ENCODE data around the gene CDYL2.

Gene CDYL2

GRCh38 chr16:80702696-80703095 is 101.7 kb downstream of the CDYL2 start:
- H2BK5ac ChIP-seq (ENCODE audit: low read length) = no peak overlapping the region
- H3K23ac ChIP-seq (ENCODE audit: low read depth, low read length, poor library complexity) = no peak overlapping the region
- H3K4me3 ChIP-seq (ENCODE audit: low read length in 2 of 2) = no peak overlapping the region
- no peak overlapping the region for H4K91ac ChIP-seq (ENCODE audit: low read depth, low read length, poor library complexity)
- H2BK12ac ChIP-seq (ENCODE audit: low read length) = no peak overlapping the region
- H3K4ac ChIP-seq (ENCODE audit: low read length) = no peak overlapping the region
- no peaks in the 10 kb centered on the region for H3K79me1 ChIP-seq (ENCODE audit: low read depth, low read length)
- no peak overlapping the region for H2BK15ac ChIP-seq (ENCODE audit: low read length)
- H3K4me1 ChIP-seq (ENCODE audit: control insufficient read depth in 2 of 2, insufficient read depth in 1 of 2, low read depth in 1 of 2, low read length in 2 of 2) = no peaks in the 10 kb centered on the region
- no peaks in the 10 kb centered on the region for H3K36me3 ChIP-seq (replicated peaks in 1 of 2; ENCODE audit: control insufficient read depth in 2 of 2, insufficient read depth in 2 of 2, low read length in 2 of 2)
- H2AFZ ChIP-seq (ENCODE audit: low read length) = no peak overlapping the region
- H4K8ac ChIP-seq (ENCODE audit: low read depth, low read length) = no peak overlapping the region
- H3K4me2 ChIP-seq (ENCODE audit: insufficient read depth, low read length, poor library complexity, severe bottlenecking) = no peak overlapping the region
- no peak overlapping the region for H2BK120ac ChIP-seq (ENCODE audit: low read depth, low read length)
- DNase-seq (ENCODE audit: low spot score) = no peak
- WGBS, 2 donors (ENCODE audit: extremely low coverage in 2 of 2, insufficient read length in 2 of 2, insufficient replicate concordance in 1 of 2) = no CpG with 5 or more reads among the region's 3 CpGs
- H3K14ac ChIP-seq (ENCODE audit: low read length) = no peak overlapping the region
- H3K9me3 ChIP-seq (replicated peaks in 1 of 2; ENCODE audit: control insufficient read depth in 2 of 2, insufficient read depth in 1 of 2, low read depth in 1 of 2, low read length in 2 of 2) = no peaks in the 10 kb centered on the region
- no peaks in the 10 kb centered on the region for H3K27me3 ChIP-seq (ENCODE audit: control insufficient read depth in 3 of 3, insufficient read depth in 3 of 3, low read depth in 1 of 3, low read length in 3 of 3)
- no peak overlapping the region for H3K9ac ChIP-seq (ENCODE audit: low read depth, low read length, poor library complexity)
- H2AK5ac ChIP-seq (ENCODE audit: low read depth, low read length) = no peak overlapping the region
- H3K27ac ChIP-seq (replicated peaks; ENCODE audit: low read length) = no peak overlapping the region
- H3K18ac ChIP-seq (ENCODE audit: low read length) = no peak overlapping the region

GRCh38 chr16:80700558-80700957 is 103.8 kb downstream of the CDYL2 start:
- Histone ChIP-seq H3K9me3 (replicated peaks in 1 of 2; ENCODE audit: control insufficient read depth in 2 of 2, insufficient read depth in 1 of 2, low read depth in 1 of 2, low read length in 2 of 2) (no peaks in the 10 kb centered on the region), H3K27me3 (ENCODE audit: control insufficient read depth in 3 of 3, insufficient read depth in 3 of 3, low read depth in 1 of 3, low read length in 3 of 3) (no peaks in the 10 kb centered on the region), H3K23ac (ENCODE audit: low read depth, low read length, poor library complexity) (no peak overlapping the region), H2AFZ (ENCODE audit: low read length) (no peak overlapping the region), H3K18ac (ENCODE audit: low read length) (no peak overlapping the region), H3K4me2 (ENCODE audit: insufficient read depth, low read length, poor library complexity, severe bottlenecking) (no peak overlapping the region), H3K14ac (ENCODE audit: low read length) (no peak overlapping the region), H2BK12ac (ENCODE audit: low read length) (no peak overlapping the region), H2BK120ac (ENCODE audit: low read depth, low read length) (no peak overlapping the region), H2AK5ac (ENCODE audit: low read depth, low read length) (no peak overlapping the region), H3K79me1 (ENCODE audit: low read depth, low read length) (no peaks in the 10 kb centered on the region), H3K4me1 (ENCODE audit: control insufficient read depth in 2 of 2, insufficient read depth in 1 of 2, low read depth in 1 of 2, low read length in 2 of 2) (no peaks in the 10 kb centered on the region), H3K4me3 (ENCODE audit: low read length in 2 of 2) (no peak overlapping the region), H3K36me3 (replicated peaks in 1 of 2; ENCODE audit: control insufficient read depth in 2 of 2, insufficient read depth in 2 of 2, low read length in 2 of 2) (no peaks in the 10 kb centered on the region), H2BK15ac (ENCODE audit: low read length) (no peak overlapping the region), H3K9ac (ENCODE audit: low read depth, low read length, poor library complexity) (no peak overlapping the region), H3K4ac (ENCODE audit: low read length) (no peak overlapping the region), H4K91ac (ENCODE audit: low read depth, low read length, poor library complexity) (no peak overlapping the region), H3K27ac (replicated peaks; ENCODE audit: low read length) (no peak overlapping the region), H2BK5ac (ENCODE audit: low read length) (no peak overlapping the region), H4K8ac (ENCODE audit: low read depth, low read length) (no peak overlapping the region)
- WGBS, 2 donors (ENCODE audit: extremely low coverage in 2 of 2, insufficient read length in 2 of 2, insufficient replicate concordance in 1 of 2) = no CpG with 5 or more reads among the region's 4 CpGs
- DNase-seq (ENCODE audit: low spot score) = no peak

DNA sequence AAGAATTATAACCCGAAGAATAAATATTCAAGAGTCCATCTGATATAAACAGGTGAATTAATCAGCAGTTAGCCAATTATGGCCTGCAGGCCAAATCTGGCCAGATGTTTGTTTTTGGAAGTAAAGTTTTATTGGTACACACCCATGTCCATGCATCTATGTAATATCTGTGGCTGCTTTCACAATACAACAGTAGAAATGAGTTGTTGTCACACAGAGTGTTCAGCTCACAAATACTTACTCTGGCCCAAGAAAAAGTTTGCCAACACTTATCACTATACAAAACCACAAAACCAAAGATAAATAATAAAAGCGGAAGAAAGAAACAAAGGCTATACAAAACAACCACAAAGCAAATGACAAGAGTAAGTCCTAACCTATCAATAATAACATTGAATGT is 109.4 kb downstream of the CDYL2 start:
- DNase-seq (ENCODE audit: low spot score) = no peak

GRCh38 chr16:80693553-80693952 is 110.8 kb downstream of the CDYL2 start:
- no peaks in the 10 kb centered on the region for H3K27me3 ChIP-seq (ENCODE audit: control insufficient read depth in 3 of 3, insufficient read depth in 3 of 3, low read depth in 1 of 3, low read length in 3 of 3)
- no peak for DNase-seq (ENCODE audit: low spot score)
- H4K91ac ChIP-seq (ENCODE audit: low read depth, low read length, poor library complexity) = no peak overlapping the region
- no peak overlapping the region for H3K4ac ChIP-seq (ENCODE audit: low read length)
- no peak overlapping the region for H3K23ac ChIP-seq (ENCODE audit: low read depth, low read length, poor library complexity)
- H3K4me3 ChIP-seq (ENCODE audit: low read length in 2 of 2) = no peak overlapping the region
- no CpG with 5 or more reads among the region's 4 CpGs for WGBS, 2 donors (ENCODE audit: extremely low coverage in 2 of 2, insufficient read length in 2 of 2, insufficient replicate concordance in 1 of 2)
- H3K4me2 ChIP-seq (ENCODE audit: insufficient read depth, low read length, poor library complexity, severe bottlenecking) = no peak overlapping the region
- peaks cover 0 to 2% of the 10 kb centered on the region in 2 donors for H3K36me3 ChIP-seq (replicated peaks in 1 of 2; ENCODE audit: control insufficient read depth in 2 of 2, insufficient read depth in 2 of 2, low read length in 2 of 2)
- no peak overlapping the region for H2BK120ac ChIP-seq (ENCODE audit: low read depth, low read length)
- H3K9ac ChIP-seq (ENCODE audit: low read depth, low read length, poor library complexity) = no peak overlapping the region
- H3K9me3 ChIP-seq (replicated peaks in 1 of 2; ENCODE audit: control insufficient read depth in 2 of 2, insufficient read depth in 1 of 2, low read depth in 1 of 2, low read length in 2 of 2) = no peaks in the 10 kb centered on the region
- no peaks in the 10 kb centered on the region for H3K79me1 ChIP-seq (ENCODE audit: low read depth, low read length)
- no peaks in the 10 kb centered on the region for H3K4me1 ChIP-seq (ENCODE audit: control insufficient read depth in 2 of 2, insufficient read depth in 1 of 2, low read depth in 1 of 2, low read length in 2 of 2)
- no peak overlapping the region for H4K8ac ChIP-seq (ENCODE audit: low read depth, low read length)
- H3K27ac ChIP-seq (replicated peaks; ENCODE audit: low read length) = no peak overlapping the region
- no peak overlapping the region for H3K14ac ChIP-seq (ENCODE audit: low read length)
- H2BK12ac ChIP-seq (ENCODE audit: low read length) = no peak overlapping the region
- H2AK5ac ChIP-seq (ENCODE audit: low read depth, low read length) = no peak overlapping the region
- H2BK15ac ChIP-seq (ENCODE audit: low read length) = no peak overlapping the region
- H2BK5ac ChIP-seq (ENCODE audit: low read length) = no peak overlapping the region
- no peak overlapping the region for H2AFZ ChIP-seq (ENCODE audit: low read length)
- no peak overlapping the region for H3K18ac ChIP-seq (ENCODE audit: low read length)

More for the DNA sequence above, 109.4 kb downstream of the CDYL2 start:
- H3K27me3 ChIP-seq (ENCODE audit: control insufficient read depth in 3 of 3, insufficient read depth in 3 of 3, low read depth in 1 of 3, low read length in 3 of 3) = no peaks in the 10 kb centered on the region
- no peak overlapping the region for H3K4me2 ChIP-seq (ENCODE audit: insufficient read depth, low read length, poor library complexity, severe bottlenecking)
- H2BK15ac ChIP-seq (ENCODE audit: low read length) = no peak overlapping the region
- no peak overlapping the region for H3K23ac ChIP-seq (ENCODE audit: low read depth, low read length, poor library complexity)
- H3K18ac ChIP-seq (ENCODE audit: low read length) = no peak overlapping the region
- no peaks in the 10 kb centered on the region for H3K4me1 ChIP-seq (ENCODE audit: control insufficient read depth in 2 of 2, insufficient read depth in 1 of 2, low read depth in 1 of 2, low read length in 2 of 2)
- H2BK120ac ChIP-seq (ENCODE audit: low read depth, low read length) = no peak overlapping the region
- no peak overlapping the region for H2AFZ ChIP-seq (ENCODE audit: low read length)
- no peaks in the 10 kb centered on the region for H3K79me1 ChIP-seq (ENCODE audit: low read depth, low read length)
- H2BK12ac ChIP-seq (ENCODE audit: low read length) = no peak overlapping the region
- no peak overlapping the region for H4K8ac ChIP-seq (ENCODE audit: low read depth, low read length)
- H3K27ac ChIP-seq (replicated peaks; ENCODE audit: low read length) = no peak overlapping the region
- no peak overlapping the region for H2BK5ac ChIP-seq (ENCODE audit: low read length)
- H3K9me3 ChIP-seq (replicated peaks in 1 of 2; ENCODE audit: control insufficient read depth in 2 of 2, insufficient read depth in 1 of 2, low read depth in 1 of 2, low read length in 2 of 2) = no peaks in the 10 kb centered on the region
- no peak overlapping the region for H3K4me3 ChIP-seq (ENCODE audit: low read length in 2 of 2)
- H3K9ac ChIP-seq (ENCODE audit: low read depth, low read length, poor library complexity) = no peak overlapping the region
- H2AK5ac ChIP-seq (ENCODE audit: low read depth, low read length) = no peak overlapping the region
- no peak overlapping the region for H3K14ac ChIP-seq (ENCODE audit: low read length)
- no peak overlapping the region for H4K91ac ChIP-seq (ENCODE audit: low read depth, low read length, poor library complexity)
- H3K4ac ChIP-seq (ENCODE audit: low read length) = no peak overlapping the region
- H3K36me3 ChIP-seq (replicated peaks in 1 of 2; ENCODE audit: control insufficient read depth in 2 of 2, insufficient read depth in 2 of 2, low read length in 2 of 2) = peaks cover 0 to 2% of the 10 kb centered on the region in 2 donors
- no CpG with 5 or more reads among the region's 2 CpGs for WGBS, 2 donors (ENCODE audit: extremely low coverage in 2 of 2, insufficient read length in 2 of 2, insufficient replicate concordance in 1 of 2)

Data from neuronal stem cell (in vitro differentiated cells).